ENCODE data around the gene C22orf39. TPM values are rescaled to one million over a fixed set of nuclear protein-coding genes. Genes with fewer than 3 reads are reported as not detected.
"Not testable (repeated sequence)": the region's sequence is repeated elsewhere in the genome, so short reads cannot be mapped to it uniquely, and the experiment has no call there.

Gene C22orf39
- total RNA-seq, 4 donors from 2014 or later = 26.6 to 50.7 (median 39.4) TPM

- intact Hi-C loops (cut with DNase I; ENCODE audit: low total_unique reads) (no loop called here), in situ Hi-C loops (cut with MboI; ENCODE audit: low pct_ligation_motif_present in 1 of 4, low pct_unique_long_range_greater_than_20kb in 1 of 4, low sequenced_read_pairs in 3 of 4) (no loop called here)
- 80 to 87% methylated on average over 3 to 8 of the region's 8 CpGs for WGBS, 2 donors (ENCODE audit: low coverage in 1 of 2)
- Histone ChIP-seq H3K9me3 (no peaks in the 10 kb centered on the region), H3K27me3 (no peaks in the 10 kb centered on the region), H3K4me1 (peaks cover 0 to 3% (median 0%) of the 10 kb centered on the region in 4 donors), H3K36me3 (peaks cover 0 to 13% (median 0%) of the 10 kb centered on the region in 4 donors), H3K27ac (no peak overlapping the region), H3K4me3 (no peak overlapping the region)
- TF ChIP-seq EP300 (IDR thresholded peaks at IDR 0.05; ENCODE audit: low read depth) (no peak), POLR2AphosphoS5 (IDR thresholded peaks at IDR 0.05) (no peak), CTCF (IDR thresholded peaks at IDR 0.05) (no peak), POLR2A (IDR thresholded peaks at IDR 0.05) (no peak)
- DNase-seq = no peak
Measured at GRCh38 chr22:19440411-19441195, 6.9 kb downstream of the C22orf39 start.

- no peak for DNase-seq
- peaks cover 2 to 4% (median 3%) of the 10 kb centered on the region in 4 donors for H3K4me1 ChIP-seq
- H3K27me3 ChIP-seq = no peaks in the 10 kb centered on the region
- H3K36me3 ChIP-seq = peaks cover 0 to 7% (median 0%) of the 10 kb centered on the region in 4 donors
- intact Hi-C loops (cut with DNase I; ENCODE audit: low total_unique reads) (no loop called here), in situ Hi-C loops (cut with MboI; ENCODE audit: low pct_ligation_motif_present in 1 of 4, low pct_unique_long_range_greater_than_20kb in 1 of 4, low sequenced_read_pairs in 3 of 4) (no loop called here)
- TF ChIP-seq EP300 (IDR thresholded peaks at IDR 0.05; ENCODE audit: low read depth) = no peak
- no peak for TF ChIP-seq CTCF (IDR thresholded peaks at IDR 0.05)
- TF ChIP-seq POLR2AphosphoS5 (IDR thresholded peaks at IDR 0.05) = no peak
- TF ChIP-seq POLR2A (IDR thresholded peaks at IDR 0.05) = no peak
- H3K27ac ChIP-seq = no peak overlapping the region
- WGBS, 2 donors (ENCODE audit: low coverage in 1 of 2) = 89% methylated on average over 7 of the region's 7 CpGs
- H3K4me3 ChIP-seq = no peak overlapping the region
- H3K9me3 ChIP-seq = no peaks in the 10 kb centered on the region
Measured at GRCh38 chr22:19438298-19438697, 9.2 kb downstream of the C22orf39 start.

- H3K4me1 ChIP-seq; H3K27me3 ChIP-seq; in situ Hi-C loops (cut with MboI; ENCODE audit: low pct_ligation_motif_present in 1 of 4, low pct_unique_long_range_greater_than_20kb in 1 of 4, low sequenced_read_pairs in 3 of 4); H3K36me3 ChIP-seq; DNase-seq; H3K4me3 ChIP-seq; H3K27ac ChIP-seq; intact Hi-C loops (cut with DNase I; ENCODE audit: low total_unique reads); H3K9me3 ChIP-seq: not testable (repeated sequence)
- WGBS, 2 donors (ENCODE audit: low coverage in 1 of 2) = 92 to 96% methylated on average over 6 to 9 of the region's 9 CpGs
Measured at GRCh38 chr22:19436444-19437161, 10.9 kb downstream of the C22orf39 start.

- no peak for DNase-seq
- Histone ChIP-seq H3K27ac (no peak overlapping the region), H3K4me3 (no peak overlapping the region), H3K4me1 (peaks cover 13 to 21% (median 17%) of the 10 kb centered on the region in 4 donors), H3K9me3 (no peaks in the 10 kb centered on the region), H3K27me3 (no peaks in the 10 kb centered on the region), H3K36me3 (peaks cover 0 to 7% (median 0%) of the 10 kb centered on the region in 4 donors)
- in situ Hi-C loops (cut with MboI; ENCODE audit: low pct_ligation_motif_present in 1 of 4, low pct_unique_long_range_greater_than_20kb in 1 of 4, low sequenced_read_pairs in 3 of 4) = no loop called here
- 75% methylated on average over 2 of the region's 2 CpGs; no CpG with 5 or more reads in 1 of the 2 donors for WGBS, 2 donors (ENCODE audit: low coverage in 1 of 2)
- intact Hi-C loops (cut with DNase I; ENCODE audit: low total_unique reads) = no loop called here
- no peak for TF ChIP-seq POLR2AphosphoS5 (IDR thresholded peaks at IDR 0.05)
- no peak for TF ChIP-seq EP300 (IDR thresholded peaks at IDR 0.05; ENCODE audit: low read depth)
- no peak for TF ChIP-seq CTCF (IDR thresholded peaks at IDR 0.05)
- TF ChIP-seq POLR2A (IDR thresholded peaks at IDR 0.05) = no peak
Measured at GRCh38 chr22:19434829-19435580, 12.5 kb downstream of the C22orf39 start.
